Esophagus (tissue), 2 donors: ENCODE data around the gene LIN52. TPM values are rescaled to one million over a fixed set of nuclear protein-coding genes. Genes with fewer than 3 reads are reported as not detected.

ENCODE experiments used
- H3K27ac ChIP-seq, 2 donors: one replicate each; pipeline ENCODE4 v1.5.1; 2013; ENCODE audit warnings: low read depth in 2 of 2, mild to moderate bottlenecking in 2 of 2, inconsistent platforms in 1 of 2, low read length in 1 of 2, moderate library complexity in 1 of 2
- H3K27me3 ChIP-seq, 2 donors: one replicate each; pipeline ENCODE4 v1.6.1; 2013; ENCODE audit warnings: low read length in 2 of 2, control low read depth in 1 of 2, mild to moderate bottlenecking in 1 of 2; ENCODE audit not compliant: insufficient read depth in 2 of 2, control insufficient read depth in 1 of 2
- H3K36me3 ChIP-seq, 2 donors: one replicate each; pipeline ENCODE4 v1.6.1; 2013; ENCODE audit warnings: low read length in 1 of 2; ENCODE audit not compliant: control insufficient read depth in 2 of 2, insufficient read depth in 2 of 2
- H3K4me1 ChIP-seq, 2 donors: one replicate each; pipeline ENCODE4 v1.6.1; 2013; ENCODE audit warnings: low read length in 1 of 2; ENCODE audit not compliant: control insufficient read depth in 2 of 2, insufficient read depth in 2 of 2
- H3K4me3 ChIP-seq, 2 donors: one replicate each; pipeline ENCODE4 v1.5.1; 2013; ENCODE audit warnings: low read length in 2 of 2, mild to moderate bottlenecking in 2 of 2, low read depth in 1 of 2, moderate library complexity in 1 of 2
- H3K9me3 ChIP-seq, 2 donors: one replicate each; pipeline ENCODE4 v1.6.1; 2013; ENCODE audit warnings: mild to moderate bottlenecking in 2 of 2, low read depth in 1 of 2, low read length in 1 of 2, moderate library complexity in 1 of 2; ENCODE audit not compliant: control insufficient read depth in 2 of 2, insufficient read depth in 1 of 2
- WGBS, 2 donors: extraction: QIAGEN DNeasy Blood & Tissue Kit; methylation state at CpG; one replicate each; pipeline ENCODE4 v1.1.7; 2013; 5-methylcytosine and 5-hydroxymethylcytosine counted together
- polyA plus RNA-seq, 2 donors: library from polyadenylated mRNA; stranded (reverse); fragments of 200-250 nt; gene quantifications; one replicate each; pipeline ENCODE4 v1.2.3, GENCODE V29; 2013
- donor health status: healthy with polysubstance abuse.
- donor health status: Bipolar disorder and iron deficiency.

The LIN52 gene
- polyA plus RNA-seq, 2 donors: 2.8 to 3.0 TPM

DNA sequence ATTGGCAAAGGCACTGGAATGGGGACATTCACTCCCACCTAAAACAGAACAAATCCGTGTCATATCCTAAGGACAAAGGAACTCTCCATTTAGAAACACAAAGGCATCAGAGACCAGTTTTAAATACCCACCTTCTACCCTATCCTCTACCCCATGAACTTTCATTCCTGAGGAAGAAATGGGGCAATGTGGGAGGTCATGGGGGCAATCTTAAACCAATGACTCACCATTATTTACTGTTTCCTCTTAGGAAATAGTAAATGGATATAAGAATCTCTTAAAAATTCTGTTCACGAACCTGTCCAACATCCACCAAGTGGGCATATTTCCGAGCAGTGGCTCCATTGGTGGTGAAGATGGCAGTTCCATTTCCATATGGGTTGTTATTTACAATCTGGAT, 19.9 kb upstream of the LIN52 start:
- Histone ChIP-seq H3K36me3 (peaks cover 0 to 4% of the 10 kb centered on the region in 2 donors), H3K27me3 (no peaks in the 10 kb centered on the region), H3K4me3 (no peak overlapping the region), H3K9me3 (no peaks in the 10 kb centered on the region), H3K4me1 (no peaks in the 10 kb centered on the region), H3K27ac (no peak overlapping the region)
- WGBS, 2 donors: 87 to 89% methylated on average over 3 of the region's 3 CpGs

GRCh38 chr14:74065746-74066575, 18.8 kb upstream of the LIN52 start:
- Histone ChIP-seq H3K27me3 (no peaks in the 10 kb centered on the region), H3K4me3 (no peak overlapping the region), H3K27ac (no peak overlapping the region), H3K4me1 (no peaks in the 10 kb centered on the region), H3K9me3 (no peaks in the 10 kb centered on the region), H3K36me3 (peaks cover 0 to 6% of the 10 kb centered on the region in 2 donors)
- WGBS, 2 donors: 73 to 84% methylated on average over 3 of the region's 3 CpGs

GRCh38 chr14:74077401-74077800, 7.4 kb upstream of the LIN52 start:
- H3K27ac ChIP-seq: no peak overlapping the region
- H3K4me3 ChIP-seq: no peak overlapping the region
- H3K36me3 ChIP-seq: no peaks in the 10 kb centered on the region
- H3K4me1 ChIP-seq: no peaks in the 10 kb centered on the region
- 81 to 100% methylated on average over 1 of the region's 1 CpG for WGBS, 2 donors
- H3K9me3 ChIP-seq: no peaks in the 10 kb centered on the region
- no peaks in the 10 kb centered on the region for H3K27me3 ChIP-seq

GRCh38 chr14:74080820-74081460, 3.8 kb upstream of the LIN52 start:
- H3K4me3 ChIP-seq: no peak overlapping the region
- H3K27me3 ChIP-seq: no peaks in the 10 kb centered on the region
- H3K27ac ChIP-seq: no peak overlapping the region
- H3K36me3 ChIP-seq: no peaks in the 10 kb centered on the region
- WGBS, 2 donors: 59 to 72% methylated on average over 4 of the region's 4 CpGs
- H3K4me1 ChIP-seq: no peaks in the 10 kb centered on the region
- no peaks in the 10 kb centered on the region for H3K9me3 ChIP-seq

- Histone ChIP-seq H3K4me3 (no peak overlapping the region), H3K27me3 (no peaks in the 10 kb centered on the region), H3K36me3 (no peaks in the 10 kb centered on the region), H3K27ac (no peak overlapping the region), H3K9me3 (no peaks in the 10 kb centered on the region), H3K4me1 (no peaks in the 10 kb centered on the region)
- 91% methylated on average over 3 of the region's 3 CpGs for WGBS, 2 donors
Observed at GRCh38 chr14:74081491-74081890, 3.3 kb upstream of the LIN52 start.

DNA sequence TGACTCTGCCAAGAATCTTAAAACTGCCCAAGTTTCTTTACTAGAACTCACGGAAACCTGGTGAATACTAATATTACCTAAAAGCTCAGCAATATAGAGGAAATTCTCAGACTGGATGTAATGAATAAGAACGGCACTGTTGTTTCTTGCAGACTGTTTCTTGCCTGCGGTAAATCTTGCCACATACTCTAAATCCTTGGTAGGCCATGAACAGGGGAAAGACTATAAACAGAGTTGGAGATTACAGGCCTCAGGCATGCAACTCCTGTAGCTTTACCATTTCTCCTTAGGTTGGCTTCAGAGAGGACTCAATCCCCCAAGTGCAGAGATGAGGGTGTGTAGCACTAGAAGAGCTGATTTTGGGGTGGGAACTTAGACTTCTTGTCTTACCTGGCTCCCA, 1.6 kb upstream of the LIN52 start:
- peak overlapping the region in 1 of 2 donors; percentile 4 for H3K27ac ChIP-seq

DNA sequence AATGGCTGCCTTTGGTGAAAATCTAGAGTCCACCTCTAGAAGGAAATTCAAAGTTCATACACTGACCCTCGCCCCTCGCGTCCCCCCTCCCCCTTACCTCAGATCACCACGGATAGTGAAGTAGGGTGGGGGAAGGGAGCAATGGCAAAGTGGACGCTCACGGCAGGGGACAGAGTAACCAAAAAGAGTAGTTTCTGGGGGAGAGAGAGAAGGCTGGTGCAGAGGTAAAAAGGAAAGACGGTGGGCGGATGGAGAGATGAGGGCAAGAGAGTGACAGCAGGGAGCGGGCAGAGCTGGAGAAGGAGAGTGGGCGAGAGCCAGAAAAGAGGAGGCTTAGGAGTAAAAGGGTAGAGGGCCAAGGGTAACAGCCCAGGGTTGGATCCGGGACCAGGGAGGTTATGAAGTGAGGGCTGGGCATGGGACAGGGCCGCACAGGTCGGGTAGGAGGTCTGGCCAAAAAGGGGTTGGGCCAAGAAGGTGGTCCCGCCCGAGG, 926 bp upstream of the LIN52 start:
- no peaks in the 10 kb centered on the region for H3K36me3 ChIP-seq
- no peaks in the 10 kb centered on the region for H3K4me1 ChIP-seq
- WGBS, 2 donors: 2% methylated on average over 15 of the region's 15 CpGs
- no peaks in the 10 kb centered on the region for H3K9me3 ChIP-seq
- peak overlapping the region; percentile 93 to 96 for H3K27ac ChIP-seq
- H3K4me3 ChIP-seq: peak overlapping the region; percentile 61 to 83
- H3K27me3 ChIP-seq: no peaks in the 10 kb centered on the region

More for the DNA sequence above, 1.6 kb upstream of the LIN52 start:
- 84 to 87% methylated on average over 3 of the region's 3 CpGs for whole genome bisulfite sequencing, 2 donors
- Histone ChIP-seq H3K27me3 (no peaks in the 10 kb centered on the region), H3K4me3 (peak overlapping the region in 1 of 2 donors; percentile 61), H3K36me3 (no peaks in the 10 kb centered on the region), H3K9me3 (no peaks in the 10 kb centered on the region), H3K4me1 (no peaks in the 10 kb centered on the region)

- Histone ChIP-seq H3K27ac (peak overlapping the region; percentile 87 to 90), H3K9me3 (no peaks in the 10 kb centered on the region), H3K27me3 (no peaks in the 10 kb centered on the region), H3K4me3 (peak overlapping the region; percentile 61 to 81), H3K4me1 (no peaks in the 10 kb centered on the region), H3K36me3 (no peaks in the 10 kb centered on the region)
- 0 to 1% methylated on average over 26 of the region's 26 CpGs for WGBS, 2 donors
Observed at GRCh38 chr14:74085047-74085637, 386 bp downstream of the LIN52 start.

GRCh38 chr14:74085828-74086227, 1.1 kb downstream of the LIN52 start:
- no peaks in the 10 kb centered on the region for H3K4me1 ChIP-seq
- no peak overlapping the region for H3K4me3 ChIP-seq
- H3K36me3 ChIP-seq: no peaks in the 10 kb centered on the region
- no peaks in the 10 kb centered on the region for H3K9me3 ChIP-seq
- H3K27ac ChIP-seq: no peak overlapping the region
- 82 to 89% methylated on average over 1 of the region's 1 CpG for WGBS, 2 donors
- H3K27me3 ChIP-seq: no peaks in the 10 kb centered on the region
